A673 (cell line): ENCODE results near the gene B4GALT6. TPM values are rescaled to one million over a fixed set of nuclear protein-coding genes. Genes with fewer than 3 reads are reported as not detected.

Source experiments
- BruUV-seq: library from RNA; stranded (reverse); fragments of 400-500 nt; replicated peaks from 2 replicates; lab custom pipeline; 2021; lab: Mats Ljungman, UMichigan
- CTCF ChIA-PET: fragments of 300-600 bp; sonication (Branson Sonifier 250); formaldehyde crosslinking; loops from one replicate; lab custom pipeline; 2022; ENCODE audit warnings: antibody characterized with exemption; lab: Charles Lee
- POLR2A ChIA-PET: fragments of 300-600 bp; sonication (Branson Sonifier 250); formaldehyde crosslinking; loops from one replicate; lab custom pipeline; 2022; ENCODE audit warnings: antibody characterized with exemption; ENCODE audit not compliant: low non-redundant PET; lab: Charles Lee
- DNase-seq: peaks from one replicate; pipeline ENCODE4 v3.0.0-alpha.2; 2015; ENCODE audit warnings: low spot score
- H3K27ac ChIP-seq: fragments of 200-600 bp; sonication (generic); 2 replicates; pipeline ENCODE4 v1.5.1; 2016; ENCODE audit warnings: mixed run types, low read depth, mild to moderate bottlenecking, mixed read lengths, antibody characterized with exemption, low read length; ENCODE audit not compliant: poor library complexity, severe bottlenecking
- H3K27me3 ChIP-seq: fragments of 200-600 bp; sonication (generic); replicated peaks from 2 replicates; pipeline ENCODE4 v1.6.1; 2017; ENCODE audit warnings: mixed run types, low read depth, mild to moderate bottlenecking, mixed read lengths, antibody characterized with exemption, low read length; ENCODE audit not compliant: insufficient read depth, poor library complexity
- H3K36me3 ChIP-seq: fragments of 200-600 bp; sonication (generic); 2 replicates; pipeline ENCODE4 v1.6.1; 2016; ENCODE audit warnings: mixed run types, mild to moderate bottlenecking, mixed read lengths, antibody characterized with exemption, low read length; ENCODE audit not compliant: insufficient read depth, poor library complexity, severe bottlenecking
- H3K4me1 ChIP-seq: fragments of 200-600 bp; sonication (generic); 2 replicates; pipeline ENCODE4 v1.6.1; 2017; ENCODE audit warnings: mixed run types, mild to moderate bottlenecking, mixed read lengths, antibody characterized with exemption, low read length; ENCODE audit not compliant: insufficient read depth, poor library complexity, severe bottlenecking
- H3K4me3 ChIP-seq: fragments of 200-600 bp; sonication (generic); 2 replicates; pipeline ENCODE4 v1.5.1; 2016; ENCODE audit warnings: low read depth, mixed run types, mild to moderate bottlenecking, mixed read lengths, low read length; ENCODE audit not compliant: poor library complexity, severe bottlenecking
- H3K9me3 ChIP-seq: fragments of 200-600 bp; sonication (generic); 2 replicates; pipeline ENCODE4 v1.6.1; 2016; ENCODE audit warnings: mixed run types, low read depth, mild to moderate bottlenecking, mixed read lengths, antibody characterized with exemption, low read length; ENCODE audit not compliant: poor library complexity, severe bottlenecking
- EZH2 ChIP-seq: fragments of 200-600 bp; sonication (generic); IDR thresholded peaks from 2 replicates; pipeline ENCODE4 v1.6.1; 2017; ENCODE audit warnings: borderline replicate concordance, low read depth, mild to moderate bottlenecking, mixed read lengths, antibody characterized with exemption, low read length; ENCODE audit not compliant: poor library complexity, severe bottlenecking
- intact Hi-C: fragments of 100-400 bp; cut with micrococcal nuclease; formaldehyde crosslinking; loops from one replicate; pipeline ENCODE4 v1.10.0; 2022; ENCODE audit not compliant: unreplicated experiment
- total RNA-seq: library from RNA; stranded (reverse); gene quantifications from 2 replicates; pipeline ENCODE4 v1.2.3, GENCODE V29; 2021
- TF ChIP-seq, protein P1 (sequence below): fragments of 300-800, 200-600 bp; sonication (generic); conservative IDR thresholded peaks from 2 replicates; pipeline ENCODE4 v1.5.1; 2017; ENCODE audit warnings: low read depth, mild to moderate bottlenecking, antibody characterized with exemption, low read length, moderate library complexity, mixed read lengths

The B4GALT6 gene
- total RNA-seq, 1 experiment from 2014 or later, result 6.0 TPM

DNA sequence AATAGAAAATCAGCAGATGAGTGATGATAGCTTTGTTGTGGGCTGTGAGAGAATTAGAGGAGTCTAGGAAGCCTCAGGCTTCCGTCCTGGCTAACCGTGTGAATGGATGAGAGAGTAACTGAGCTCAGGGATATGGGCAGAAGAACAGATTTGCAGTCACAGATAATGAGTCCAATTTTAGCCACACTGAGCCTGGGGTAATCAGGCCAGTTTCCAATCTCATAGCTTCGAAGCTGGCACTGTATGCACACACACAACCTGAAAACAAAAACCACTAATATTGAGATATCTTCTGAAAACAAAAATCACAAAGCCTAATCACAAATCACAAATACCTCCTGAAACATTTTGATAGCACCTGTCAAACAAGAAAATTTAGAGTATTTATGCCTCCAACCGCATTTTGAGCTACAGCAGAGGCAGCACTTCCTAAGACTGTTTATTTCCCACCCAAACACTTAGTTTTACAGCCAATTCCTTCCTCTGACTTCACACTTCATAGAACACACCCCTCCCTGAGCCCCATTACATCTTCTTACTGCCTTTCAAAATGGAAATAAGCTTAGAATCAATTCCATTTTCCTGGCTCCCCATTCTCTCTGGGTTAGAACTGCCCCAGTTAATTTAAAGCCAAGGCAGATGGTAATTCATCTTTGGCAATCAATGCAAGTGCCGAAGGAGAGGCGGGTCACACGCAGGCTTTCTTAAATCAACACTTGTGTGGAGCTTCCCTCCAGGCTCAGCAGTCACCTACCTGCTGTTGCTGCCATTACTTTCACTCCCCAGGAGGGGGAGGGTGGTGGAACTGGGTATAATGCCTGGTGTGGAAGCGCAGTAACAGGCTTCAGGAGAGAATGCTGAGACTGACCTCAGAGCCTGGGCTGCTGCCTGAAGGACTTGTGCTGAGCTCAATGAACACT lies 73.8 kb downstream of the B4GALT6 start:
- Histone ChIP-seq H3K27ac (no peak overlapping the region), H3K36me3 (no peaks in the 10 kb centered on the region), H3K9me3 (no peaks in the 10 kb centered on the region), H3K27me3 (no peaks in the 10 kb centered on the region), H3K4me1 (no peaks in the 10 kb centered on the region), H3K4me3 (no peak overlapping the region)
- CTCF ChIA-PET, result interaction anchor here (0.7 kb wide), 1 partner anchor 34 kb away, joined by 3 read pairs; no protein-coding TSS in a partner anchor
- intact Hi-C loops, result loop anchor here (2.0 kb wide), 1 partner anchor 20 kb away; no protein-coding TSS in a partner anchor
- BruUV-seq, result no TSS peak
- DNase-seq, result no peak
- POLR2A ChIA-PET, result interaction anchor here (0.5 kb wide), 1 partner anchor 175 kb away, joined by 10 read pairs; no protein-coding TSS in a partner anchor
- TF ChIP-seq, protein P1, sequence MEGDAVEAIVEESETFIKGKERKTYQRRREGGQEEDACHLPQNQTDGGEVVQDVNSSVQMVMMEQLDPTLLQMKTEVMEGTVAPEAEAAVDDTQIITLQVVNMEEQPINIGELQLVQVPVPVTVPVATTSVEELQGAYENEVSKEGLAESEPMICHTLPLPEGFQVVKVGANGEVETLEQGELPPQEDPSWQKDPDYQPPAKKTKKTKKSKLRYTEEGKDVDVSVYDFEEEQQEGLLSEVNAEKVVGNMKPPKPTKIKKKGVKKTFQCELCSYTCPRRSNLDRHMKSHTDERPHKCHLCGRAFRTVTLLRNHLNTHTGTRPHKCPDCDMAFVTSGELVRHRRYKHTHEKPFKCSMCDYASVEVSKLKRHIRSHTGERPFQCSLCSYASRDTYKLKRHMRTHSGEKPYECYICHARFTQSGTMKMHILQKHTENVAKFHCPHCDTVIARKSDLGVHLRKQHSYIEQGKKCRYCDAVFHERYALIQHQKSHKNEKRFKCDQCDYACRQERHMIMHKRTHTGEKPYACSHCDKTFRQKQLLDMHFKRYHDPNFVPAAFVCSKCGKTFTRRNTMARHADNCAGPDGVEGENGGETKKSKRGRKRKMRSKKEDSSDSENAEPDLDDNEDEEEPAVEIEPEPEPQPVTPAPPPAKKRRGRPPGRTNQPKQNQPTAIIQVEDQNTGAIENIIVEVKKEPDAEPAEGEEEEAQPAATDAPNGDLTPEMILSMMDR, result no peak
- no peak for TF ChIP-seq EZH2

DNA sequence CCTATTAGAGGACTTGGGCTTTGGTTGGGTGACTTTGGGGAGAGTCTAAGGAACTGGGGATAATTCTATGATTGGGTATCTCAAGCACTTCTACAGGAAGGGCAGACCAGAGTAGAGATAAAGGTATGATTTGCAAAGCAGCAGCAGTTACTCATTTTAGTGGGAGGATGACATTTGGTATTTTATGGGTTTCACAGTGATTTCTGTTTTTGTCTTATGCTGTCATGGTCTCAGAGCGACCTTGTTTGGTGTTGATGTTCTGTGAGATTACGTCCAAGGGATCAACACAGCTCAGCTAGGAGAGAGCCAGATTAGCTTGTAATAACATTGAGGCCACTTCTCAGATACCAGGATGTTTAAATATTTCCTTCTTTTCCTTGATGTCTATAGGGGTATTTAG lies 74.5 kb downstream of the B4GALT6 start:
- intact Hi-C loops, result loop anchor here (2.0 kb wide), 1 partner anchor 21 kb away; no protein-coding TSS in a partner anchor
- BruUV-seq, result no TSS peak
- no peak for TF ChIP-seq EZH2
- TF ChIP-seq, protein P1, result no peak
- H3K27me3 ChIP-seq, result no peaks in the 10 kb centered on the region
- no peak overlapping the region for H3K4me3 ChIP-seq
- ChIA-PET POLR2A (no interaction called here), CTCF (interaction anchor here (0.7 kb wide), 1 partner anchor 35 kb away, joined by 3 read pairs; no protein-coding TSS in a partner anchor)
- DNase-seq, result no peak
- H3K4me1 ChIP-seq, result no peaks in the 10 kb centered on the region
- H3K36me3 ChIP-seq, result no peaks in the 10 kb centered on the region
- H3K9me3 ChIP-seq, result no peaks in the 10 kb centered on the region
- no peak overlapping the region for H3K27ac ChIP-seq

DNA sequence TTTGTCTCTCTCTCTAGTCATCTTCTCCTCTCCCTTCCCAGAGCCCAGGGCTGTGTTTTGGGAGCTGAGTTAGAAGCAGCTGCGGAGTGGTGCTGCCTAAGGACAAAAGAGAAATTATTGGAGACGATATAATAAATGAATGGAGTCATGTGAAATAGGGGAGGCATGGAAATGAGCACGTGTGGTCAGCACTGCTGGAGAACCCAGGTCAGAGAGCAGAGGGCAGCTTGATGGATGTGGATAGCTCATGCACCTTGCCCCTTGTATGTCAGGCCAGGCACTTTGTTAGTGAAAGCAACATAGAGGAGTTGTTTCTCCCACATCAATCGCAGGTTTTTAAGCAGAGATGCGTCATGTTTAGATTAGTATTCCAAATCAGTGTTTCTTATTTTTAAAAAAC lies 77.0 kb downstream of the B4GALT6 start:
- Histone ChIP-seq H3K4me3 (no peak overlapping the region), H3K27ac (no peak overlapping the region), H3K36me3 (no peaks in the 10 kb centered on the region), H3K27me3 (no peaks in the 10 kb centered on the region), H3K9me3 (no peaks in the 10 kb centered on the region), H3K4me1 (no peaks in the 10 kb centered on the region)
- TF ChIP-seq EZH2, result no peak
- TF ChIP-seq, protein P1, result no peak
- no TSS peak for BruUV-seq
- intact Hi-C loops, result no loop called here
- DNase-seq, result no peak
- CTCF ChIA-PET, result no interaction called here
- POLR2A ChIA-PET, result interaction anchor here (0.6 kb wide), 1 partner anchor 232 kb away, joined by 3 read pairs; no protein-coding TSS in a partner anchor
